AG09319 (cell line): ENCODE measurements around the gene TRIM7.
"Not testable (repeated sequence)": the region's sequence is repeated elsewhere in the genome, so short reads cannot be mapped to it uniquely, and the experiment has no call there.

Experiments
- DNase-seq: peaks from one replicate; pipeline ENCODE4 v3.0.0-alpha.2; 2010; ENCODE audit warnings: low read depth; ENCODE audit errors: extremely low read depth
- TF ChIP-seq, protein P1 (sequence below): IDR thresholded peaks from 2 replicates; pipeline ENCODE4 v1.5.1; 2011; ENCODE audit warnings: low read depth, mild to moderate bottlenecking, inconsistent platforms, low read length, moderate library complexity

Gene TRIM7

DNA sequence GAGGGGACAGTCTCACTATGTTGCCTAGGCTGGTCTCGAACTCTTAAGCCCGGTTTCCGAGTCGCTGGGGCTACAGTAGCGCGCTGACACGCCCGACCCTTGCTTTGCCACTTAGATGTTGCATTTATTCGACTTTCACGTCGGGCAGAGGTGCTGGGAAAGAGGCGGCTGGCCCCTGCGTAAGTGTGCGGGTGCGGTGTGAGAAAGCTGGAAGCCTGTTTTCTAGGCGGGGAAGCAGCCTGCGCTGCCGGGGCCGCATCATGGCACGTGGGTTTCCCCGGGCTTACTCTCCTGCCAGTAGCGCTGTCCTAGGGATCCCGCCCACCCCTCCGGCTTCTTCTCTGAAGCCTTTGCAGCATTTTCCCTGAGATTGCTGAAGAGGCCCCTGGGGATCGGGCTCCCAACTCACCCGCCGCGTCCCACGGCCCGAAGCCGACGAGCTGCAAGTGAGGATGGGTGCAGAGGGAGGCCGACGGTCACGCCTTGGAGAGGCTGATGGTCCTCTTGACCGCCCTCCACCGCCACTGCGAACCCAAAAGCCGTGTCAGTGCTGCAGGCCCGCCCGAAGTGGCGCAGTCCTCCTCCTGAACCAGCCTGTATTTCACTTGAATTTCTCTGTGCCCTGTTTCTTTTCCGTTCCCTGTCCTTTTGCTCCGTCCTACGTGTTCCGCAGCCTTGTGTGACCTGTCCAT is 12.3 kb upstream of the TRIM7 start:
- TF ChIP-seq, protein P1, sequence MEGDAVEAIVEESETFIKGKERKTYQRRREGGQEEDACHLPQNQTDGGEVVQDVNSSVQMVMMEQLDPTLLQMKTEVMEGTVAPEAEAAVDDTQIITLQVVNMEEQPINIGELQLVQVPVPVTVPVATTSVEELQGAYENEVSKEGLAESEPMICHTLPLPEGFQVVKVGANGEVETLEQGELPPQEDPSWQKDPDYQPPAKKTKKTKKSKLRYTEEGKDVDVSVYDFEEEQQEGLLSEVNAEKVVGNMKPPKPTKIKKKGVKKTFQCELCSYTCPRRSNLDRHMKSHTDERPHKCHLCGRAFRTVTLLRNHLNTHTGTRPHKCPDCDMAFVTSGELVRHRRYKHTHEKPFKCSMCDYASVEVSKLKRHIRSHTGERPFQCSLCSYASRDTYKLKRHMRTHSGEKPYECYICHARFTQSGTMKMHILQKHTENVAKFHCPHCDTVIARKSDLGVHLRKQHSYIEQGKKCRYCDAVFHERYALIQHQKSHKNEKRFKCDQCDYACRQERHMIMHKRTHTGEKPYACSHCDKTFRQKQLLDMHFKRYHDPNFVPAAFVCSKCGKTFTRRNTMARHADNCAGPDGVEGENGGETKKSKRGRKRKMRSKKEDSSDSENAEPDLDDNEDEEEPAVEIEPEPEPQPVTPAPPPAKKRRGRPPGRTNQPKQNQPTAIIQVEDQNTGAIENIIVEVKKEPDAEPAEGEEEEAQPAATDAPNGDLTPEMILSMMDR, result no peak
- DNase-seq, result no peak

DNA sequence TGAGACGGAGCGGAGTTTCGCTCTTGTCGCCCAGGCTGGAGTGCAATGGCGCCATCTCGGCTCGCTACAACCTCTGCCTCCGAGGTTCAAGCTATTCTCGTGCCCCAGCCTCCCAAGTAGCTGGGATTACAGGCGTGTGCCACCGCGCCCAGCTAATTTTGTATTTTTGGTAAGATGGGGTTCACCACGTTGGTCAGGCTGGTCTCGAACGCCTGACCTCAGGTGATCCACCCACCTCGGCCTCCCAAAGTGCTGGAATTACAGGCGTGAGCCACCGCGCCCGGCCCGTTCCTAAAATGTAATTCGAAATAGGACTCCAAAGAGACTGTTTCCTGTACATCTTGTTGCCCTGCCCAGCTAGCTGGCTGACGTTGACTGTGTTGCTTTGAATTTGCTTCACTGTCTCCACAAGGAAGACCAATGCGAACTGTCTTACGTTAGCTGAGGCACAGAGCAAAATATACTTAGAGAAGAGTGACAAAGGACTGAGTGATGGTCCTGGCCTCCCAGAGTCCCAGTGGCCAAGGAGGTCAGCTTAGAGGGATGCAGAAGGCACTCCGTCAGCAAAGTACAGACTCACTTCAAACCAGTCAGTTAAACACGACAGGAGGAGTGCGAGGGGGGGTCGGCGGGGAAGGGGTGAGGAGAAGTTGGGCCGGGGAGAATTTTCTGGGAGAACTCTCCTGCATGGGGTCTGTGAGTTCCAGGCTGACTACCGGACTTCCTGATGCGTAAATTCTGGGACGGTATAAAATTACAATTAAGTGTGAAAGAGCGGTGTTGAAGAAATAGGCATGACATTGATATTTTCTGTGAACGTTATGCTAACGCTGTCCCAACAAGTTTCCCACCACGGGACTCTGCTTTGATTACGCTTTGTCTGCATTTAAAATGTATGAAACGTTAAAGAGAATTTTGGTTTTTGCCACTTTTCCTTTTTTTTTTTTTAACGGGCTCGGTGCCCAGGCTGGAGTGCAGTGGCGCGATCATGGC is 11.3 kb upstream of the TRIM7 start:
- no peak for DNase-seq
- TF ChIP-seq, protein P1, result no peak

DNA sequence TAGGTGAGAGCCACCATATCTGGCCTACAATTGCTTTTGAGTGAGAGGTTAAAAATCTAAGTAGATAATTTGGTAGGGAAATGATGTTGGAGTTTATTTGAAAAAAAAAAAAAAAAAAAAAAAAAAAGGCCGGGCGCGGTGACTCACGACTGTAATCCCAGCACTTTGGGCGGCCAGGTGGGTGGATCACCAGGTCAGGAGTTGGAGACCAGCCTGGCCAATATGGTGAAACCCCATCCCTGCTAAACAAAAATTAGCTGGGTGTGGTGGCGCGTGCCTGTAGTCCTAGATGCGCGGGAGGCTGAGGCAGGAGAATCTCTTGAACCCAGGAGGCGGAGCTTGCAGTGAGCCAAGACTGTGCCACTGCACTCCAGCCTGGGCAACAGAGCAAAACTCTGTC is 9.3 kb upstream of the TRIM7 start:
- not testable (repeated sequence) for DNase-seq

DNA sequence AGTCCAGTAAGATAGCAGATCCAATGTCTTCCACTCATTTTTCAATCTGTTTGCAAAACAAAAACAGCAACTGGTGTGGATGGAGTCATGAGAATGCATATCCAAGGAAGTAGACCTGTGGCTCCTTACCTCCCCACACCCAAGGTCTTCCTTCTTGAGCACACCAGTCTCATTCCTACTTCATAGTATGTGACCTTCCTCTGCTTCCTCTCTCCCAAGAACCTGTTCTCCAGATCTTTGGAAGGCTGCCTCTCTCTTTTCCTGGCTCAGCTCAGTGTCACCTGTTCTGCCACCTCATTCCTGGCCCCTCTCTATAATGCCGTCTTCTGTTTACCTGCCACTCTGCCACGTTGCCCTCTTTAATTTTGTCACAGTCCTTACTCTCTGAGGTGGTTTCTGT is 7.9 kb upstream of the TRIM7 start:
- no peak for DNase-seq
- TF ChIP-seq, protein P1, result no peak

DNA sequence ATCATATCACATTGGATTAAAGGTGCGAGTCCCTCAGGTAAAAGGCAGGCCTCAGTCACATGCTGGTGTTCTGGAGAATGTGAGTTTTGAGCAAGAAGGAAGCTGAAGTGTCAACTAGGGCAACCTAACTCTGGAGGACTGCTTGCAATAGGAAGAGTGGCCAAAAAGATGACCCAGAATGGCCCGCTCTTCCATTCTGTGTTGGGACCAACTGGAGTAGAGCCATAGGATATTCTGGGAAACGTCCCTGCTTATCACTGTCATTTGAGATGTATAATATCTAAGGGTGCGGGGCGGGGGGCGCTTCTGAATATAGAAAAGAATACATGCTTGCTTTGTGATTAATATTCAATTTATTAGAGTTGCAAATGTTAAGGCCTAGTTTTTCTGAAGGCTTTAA is 7.1 kb upstream of the TRIM7 start:
- TF ChIP-seq, protein P1, result no peak

DNA sequence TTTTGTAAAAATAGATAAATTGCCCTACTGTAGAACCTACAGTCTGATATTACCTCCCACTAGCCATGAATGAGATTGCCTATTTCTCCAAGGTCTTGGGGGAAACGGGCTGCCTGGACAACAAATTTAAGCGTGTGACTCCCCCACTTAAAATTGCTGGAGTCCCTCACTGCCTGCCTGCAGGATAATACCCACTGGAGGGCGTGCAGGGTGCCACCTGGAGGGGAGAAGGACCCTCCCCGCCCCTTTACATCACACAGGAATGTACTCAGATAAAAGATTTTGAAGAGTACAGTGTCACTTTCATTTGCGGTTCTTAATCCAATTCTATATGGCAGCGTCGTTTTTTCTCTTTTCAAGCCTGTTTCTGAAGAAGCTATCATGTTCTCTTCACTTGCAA is 6.2 kb upstream of the TRIM7 start:
- TF ChIP-seq, protein P1, result no peak
- no peak for DNase-seq

More for the DNA sequence above, 7.1 kb upstream of the TRIM7 start:
- DNase-seq, result no peak

DNA sequence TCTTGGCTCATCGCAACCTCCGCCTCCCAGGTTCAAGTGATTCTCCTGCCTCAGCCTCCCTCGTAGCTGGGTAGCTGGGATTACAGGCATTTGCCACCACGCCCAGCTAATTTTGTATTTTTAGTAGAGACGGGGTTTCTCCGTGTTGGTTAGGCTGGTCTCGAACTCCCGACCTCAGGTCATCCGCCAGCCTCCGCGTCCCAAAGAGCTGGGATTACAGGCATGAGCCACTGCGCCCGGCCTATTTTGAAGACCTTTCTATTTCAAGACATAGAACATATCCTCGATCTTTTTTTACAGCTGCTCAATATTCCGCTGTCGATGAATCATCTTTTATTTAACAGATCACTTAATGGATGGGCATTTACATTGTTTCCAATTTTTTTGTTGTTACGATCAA is 5.7 kb upstream of the TRIM7 start:
- DNase-seq, result not testable (repeated sequence)

DNA sequence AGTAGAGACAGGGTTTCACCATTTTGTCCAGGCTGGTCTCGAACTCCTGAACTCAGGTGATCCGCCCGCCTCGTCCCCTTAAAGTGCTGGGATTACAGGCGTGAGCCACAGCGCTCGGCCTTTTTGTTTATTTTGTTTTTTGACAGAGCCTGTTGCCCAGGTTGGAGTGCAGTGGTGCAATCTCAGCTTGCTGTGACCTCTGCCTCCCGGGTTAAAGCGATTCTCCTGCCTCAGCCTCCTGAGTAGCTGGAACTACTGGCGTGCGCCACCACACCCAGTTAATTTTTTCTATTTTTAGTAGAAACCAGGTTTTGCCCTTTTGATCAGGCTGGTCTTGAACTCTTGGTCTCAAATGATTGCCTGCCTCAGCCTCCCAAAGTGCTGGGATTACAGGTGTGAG is 5.2 kb upstream of the TRIM7 start:
- not testable (repeated sequence) for DNase-seq

DNA sequence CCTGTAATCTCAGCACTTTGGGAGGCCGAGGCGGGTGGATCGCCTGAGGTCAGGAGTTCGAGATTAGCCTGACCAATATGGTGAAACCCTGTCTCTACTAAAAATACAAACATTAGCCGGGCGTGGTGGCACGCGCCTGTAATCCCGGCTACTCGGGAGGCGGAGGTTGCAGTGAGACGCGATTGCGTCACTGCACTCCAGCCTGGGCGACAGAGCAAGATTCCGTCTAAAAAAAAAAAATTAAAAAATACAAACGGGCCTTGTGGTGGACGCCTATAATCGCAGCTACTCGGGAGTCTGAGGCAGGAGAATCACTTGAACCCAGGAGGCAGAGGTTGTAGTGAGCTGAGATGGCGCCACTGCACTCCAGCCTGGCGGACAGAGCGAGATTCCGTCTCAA is 4.0 kb upstream of the TRIM7 start:
- DNase-seq, result not testable (repeated sequence)
